ENCODE results near the gene ELOVL1.

The ELOVL1 gene

DNA sequence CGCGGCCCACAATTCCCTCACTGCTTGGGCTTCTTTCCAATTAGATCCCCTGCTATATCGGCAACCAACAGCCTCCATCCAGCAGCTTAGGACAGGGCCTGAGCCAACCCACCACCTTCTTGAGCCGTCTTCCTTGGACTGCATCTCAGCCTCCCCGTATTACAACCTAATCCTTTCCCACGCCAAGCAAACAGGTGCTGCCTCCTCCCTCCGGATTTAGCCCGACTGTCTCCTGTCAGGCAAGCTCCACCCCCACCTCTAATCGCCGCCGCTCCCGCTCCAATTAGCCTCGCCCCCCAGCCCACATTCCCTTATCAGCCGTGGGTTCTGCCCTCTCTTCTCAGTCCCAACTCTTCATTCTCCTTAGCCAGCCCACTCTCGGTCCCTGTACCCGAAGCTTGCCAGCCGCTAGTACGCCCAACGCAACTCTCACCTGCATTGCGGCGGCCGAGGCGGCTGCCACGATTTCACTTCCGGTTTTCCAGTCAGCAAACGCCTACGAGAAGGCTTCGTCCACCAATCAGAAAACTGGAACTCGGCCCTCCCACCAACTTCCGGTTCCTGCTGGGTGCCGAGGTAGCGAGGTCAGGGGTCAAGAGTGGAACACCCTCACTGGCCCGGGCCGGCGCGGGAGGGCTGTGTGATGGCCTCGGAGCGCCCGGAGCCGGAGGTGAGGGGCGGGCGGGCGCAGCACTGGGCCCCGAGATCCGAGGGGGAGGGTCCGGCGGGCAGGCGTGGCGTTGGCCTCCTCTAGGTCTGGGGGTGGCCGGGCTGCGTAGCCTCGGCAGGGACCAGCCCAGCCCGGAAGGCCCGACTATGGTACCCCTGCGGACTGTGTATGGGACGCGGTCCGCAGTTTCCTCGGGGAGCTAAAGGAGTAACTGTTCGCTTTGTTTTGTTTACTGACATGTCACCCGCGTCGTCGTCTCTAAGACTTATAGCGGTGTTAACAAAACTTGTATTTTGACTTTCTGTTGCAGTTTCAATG lies 21.8 kb upstream of the ELOVL1 start, which contains the start of the genes MED8 and SZT2:
Gene MED8 (minus strand): TSS at position 475 of the 988 bp plus-strand sequence. CDS start 36 bp downstream, at position 439.
Gene SZT2 (plus strand): TSS at position 574 of the 988 bp plus-strand sequence. CDS start 70 bp downstream, at position 644.
- peak; percentile 96 for DNase-seq (ENCODE audit: low spot score)
- TF ChIP-seq, protein P1, sequence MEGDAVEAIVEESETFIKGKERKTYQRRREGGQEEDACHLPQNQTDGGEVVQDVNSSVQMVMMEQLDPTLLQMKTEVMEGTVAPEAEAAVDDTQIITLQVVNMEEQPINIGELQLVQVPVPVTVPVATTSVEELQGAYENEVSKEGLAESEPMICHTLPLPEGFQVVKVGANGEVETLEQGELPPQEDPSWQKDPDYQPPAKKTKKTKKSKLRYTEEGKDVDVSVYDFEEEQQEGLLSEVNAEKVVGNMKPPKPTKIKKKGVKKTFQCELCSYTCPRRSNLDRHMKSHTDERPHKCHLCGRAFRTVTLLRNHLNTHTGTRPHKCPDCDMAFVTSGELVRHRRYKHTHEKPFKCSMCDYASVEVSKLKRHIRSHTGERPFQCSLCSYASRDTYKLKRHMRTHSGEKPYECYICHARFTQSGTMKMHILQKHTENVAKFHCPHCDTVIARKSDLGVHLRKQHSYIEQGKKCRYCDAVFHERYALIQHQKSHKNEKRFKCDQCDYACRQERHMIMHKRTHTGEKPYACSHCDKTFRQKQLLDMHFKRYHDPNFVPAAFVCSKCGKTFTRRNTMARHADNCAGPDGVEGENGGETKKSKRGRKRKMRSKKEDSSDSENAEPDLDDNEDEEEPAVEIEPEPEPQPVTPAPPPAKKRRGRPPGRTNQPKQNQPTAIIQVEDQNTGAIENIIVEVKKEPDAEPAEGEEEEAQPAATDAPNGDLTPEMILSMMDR (IDR thresholded peaks at IDR 0.05; ENCODE audit: extremely low read depth, missing control alignments), result no peak

DNA sequence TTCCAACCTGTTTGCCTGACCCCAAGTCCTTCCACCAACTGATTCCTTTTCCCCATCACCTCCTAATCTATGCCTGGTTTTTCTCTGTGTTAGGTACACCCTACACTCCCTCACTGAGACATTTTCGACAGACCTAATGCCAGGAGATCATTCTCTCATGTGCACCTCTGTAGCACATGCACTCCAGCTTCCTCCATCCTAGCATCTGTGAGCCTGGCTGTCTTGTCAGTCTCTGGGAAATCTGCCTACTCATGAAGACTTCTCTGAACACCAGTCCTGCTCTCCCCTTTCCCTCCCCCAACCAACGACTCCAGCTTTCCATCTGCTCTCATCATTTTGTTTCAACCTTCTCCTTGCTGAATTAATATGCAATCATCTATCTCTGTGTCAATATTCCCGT lies 20.8 kb upstream of the ELOVL1 start:
- TF ChIP-seq, protein P1 (IDR thresholded peaks at IDR 0.05; ENCODE audit: extremely low read depth, missing control alignments), result no peak
- no peak for DNase-seq (ENCODE audit: low spot score)

DNA sequence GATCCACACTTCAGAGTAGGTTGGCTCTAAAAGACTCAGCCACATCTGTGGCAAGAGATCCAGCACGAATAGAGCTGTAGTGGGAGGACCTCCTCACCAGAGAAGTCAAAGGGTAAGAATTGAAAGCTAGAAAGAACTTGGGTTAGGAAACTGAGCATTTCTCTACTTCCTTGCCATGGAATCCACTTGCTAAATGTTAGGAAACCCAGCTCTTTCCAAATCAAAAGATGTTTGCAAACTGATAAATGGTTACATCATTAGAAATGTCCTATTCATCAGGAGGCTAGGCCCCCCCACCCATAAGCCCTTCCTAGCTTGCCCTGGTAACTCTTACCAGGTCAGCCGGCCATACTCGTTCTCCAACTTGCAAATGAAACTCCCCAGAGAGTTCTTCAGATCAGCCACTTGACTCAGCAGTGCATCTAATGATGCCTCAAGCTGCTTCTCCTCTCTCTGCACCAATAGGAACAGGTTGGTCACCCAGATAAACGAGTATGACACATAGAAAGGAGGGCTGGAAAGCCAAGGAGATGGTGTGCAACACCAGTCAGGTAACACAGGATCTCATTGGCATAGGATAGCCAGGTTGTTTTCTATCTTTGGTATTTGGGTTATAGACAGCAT lies 20.3 kb upstream of the ELOVL1 start:
- TF ChIP-seq, protein P1 (IDR thresholded peaks at IDR 0.05; ENCODE audit: extremely low read depth, missing control alignments), result no peak
- no peak for DNase-seq (ENCODE audit: low spot score)

DNA sequence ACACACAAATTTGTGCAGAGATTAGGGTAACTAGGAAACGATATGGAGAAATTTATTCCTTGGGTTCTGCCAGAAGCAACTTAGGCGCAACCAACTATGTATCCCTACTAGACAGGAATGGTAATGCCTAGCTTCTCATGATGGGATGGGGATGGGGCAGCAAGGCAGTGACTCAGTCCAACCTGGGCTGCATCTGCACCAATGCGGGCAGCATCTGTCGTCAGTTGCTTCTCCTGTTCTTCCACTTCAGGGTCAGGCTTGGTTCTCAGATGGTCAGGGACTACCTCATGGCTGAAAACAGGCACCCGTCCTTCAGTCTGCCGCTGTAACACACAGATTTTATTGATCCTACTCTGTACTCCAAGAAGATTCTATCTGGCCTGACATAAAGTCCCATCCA lies 18.9 kb upstream of the ELOVL1 start:
- TF ChIP-seq, protein P1 (IDR thresholded peaks at IDR 0.05; ENCODE audit: extremely low read depth, missing control alignments), result no peak
- DNase-seq (ENCODE audit: low spot score), result no peak

DNA sequence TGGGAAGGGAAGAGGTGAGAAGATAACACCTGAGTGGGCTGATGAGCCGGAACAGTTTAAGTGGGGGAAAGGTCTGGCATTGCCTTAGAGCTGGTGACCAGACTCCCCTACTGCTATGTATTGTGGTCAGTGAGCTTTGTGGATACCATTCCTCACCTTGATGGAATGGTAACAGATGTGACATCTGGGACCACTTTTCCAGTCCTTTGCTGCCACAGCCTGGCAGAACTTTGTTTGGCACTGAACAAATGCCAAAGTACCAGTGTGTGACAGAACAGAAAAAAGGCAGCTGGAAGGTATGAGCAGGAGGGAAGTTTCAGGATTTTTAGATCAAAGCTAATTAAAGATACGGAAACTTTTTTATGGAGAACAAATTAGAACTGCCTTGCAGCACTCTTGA lies 15.6 kb upstream of the ELOVL1 start:
- DNase-seq (ENCODE audit: low spot score), result no peak
- TF ChIP-seq, protein P1 (IDR thresholded peaks at IDR 0.05; ENCODE audit: extremely low read depth, missing control alignments), result no peak

DNA sequence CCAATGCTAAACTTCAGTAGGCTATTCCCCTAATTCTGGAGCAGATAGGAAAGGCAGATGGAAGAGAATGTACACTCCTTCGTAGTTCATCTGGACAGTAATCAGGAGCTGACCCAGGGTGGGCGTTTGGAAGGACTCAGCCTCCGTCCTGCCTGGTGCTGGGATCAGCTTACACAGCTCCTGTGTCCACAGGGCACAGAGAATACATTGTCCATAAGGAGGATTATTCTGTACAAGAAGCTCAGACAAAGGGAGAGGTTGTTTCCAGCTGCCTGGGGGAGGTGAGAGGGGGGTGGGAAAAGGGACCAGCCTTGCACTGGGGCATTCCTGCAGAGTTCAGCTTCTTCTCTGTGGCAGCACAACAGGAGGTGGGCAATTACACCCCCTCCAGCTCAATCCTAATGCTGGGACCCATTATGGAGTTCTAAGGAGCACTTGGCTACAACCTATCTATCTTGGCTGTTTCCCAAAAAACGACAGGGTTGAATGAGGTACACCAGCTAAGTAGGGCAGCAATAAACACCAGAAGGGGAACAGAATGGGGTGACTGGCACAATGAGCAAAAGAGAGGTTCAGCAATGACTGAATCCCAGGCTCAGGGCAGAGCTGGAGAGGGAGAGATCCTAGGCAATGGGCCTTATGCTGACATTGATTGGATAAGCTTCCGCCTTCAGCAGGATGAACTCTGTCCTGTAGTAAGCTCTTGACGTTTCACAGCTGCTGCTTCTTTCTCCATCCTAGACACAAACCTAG lies 14.4 kb upstream of the ELOVL1 start:
- TF ChIP-seq, protein P1 (IDR thresholded peaks at IDR 0.05; ENCODE audit: extremely low read depth, missing control alignments), result no peak

More for the DNA sequence above, 14.4 kb upstream of the ELOVL1 start:
- no peak for DNase-seq (ENCODE audit: low spot score)
